DOHH2 (cell line): ENCODE results near the gene ZC3H14.

Source experiments
- CTCF ChIP-seq: fragments of 200-600 bp; sonication (generic); IDR thresholded peaks from one replicate; pipeline ENCODE4 v1.5.1; 2014; ENCODE audit warnings: antibody characterized with exemption, mild to moderate bottlenecking, low read depth, low read length; ENCODE audit not compliant: poor library complexity, severe bottlenecking
- EZH2phosphoT487 ChIP-seq: fragments of 200-600 bp; sonication (generic); IDR thresholded peaks from 2 replicates; pipeline ENCODE4 v1.6.1; 2017; ENCODE audit warnings: borderline replicate concordance, mild to moderate bottlenecking, antibody characterized with exemption, low read length, moderate library complexity, mixed read lengths

- TF ChIP-seq CTCF (no peak), EZH2phosphoT487 (no peak)
Observed at GRCh38 chr14:88519907-88520306, 42.9 kb upstream of the ZC3H14 start.
